Measurements from ENCODE around the gene ZNF527. TPM values are rescaled to one million over a fixed set of nuclear protein-coding genes. Genes with fewer than 3 reads are reported as not detected.

Gene ZNF527
- 4.4 and 5.4 TPM in 2 replicates for total RNA-seq

DNA sequence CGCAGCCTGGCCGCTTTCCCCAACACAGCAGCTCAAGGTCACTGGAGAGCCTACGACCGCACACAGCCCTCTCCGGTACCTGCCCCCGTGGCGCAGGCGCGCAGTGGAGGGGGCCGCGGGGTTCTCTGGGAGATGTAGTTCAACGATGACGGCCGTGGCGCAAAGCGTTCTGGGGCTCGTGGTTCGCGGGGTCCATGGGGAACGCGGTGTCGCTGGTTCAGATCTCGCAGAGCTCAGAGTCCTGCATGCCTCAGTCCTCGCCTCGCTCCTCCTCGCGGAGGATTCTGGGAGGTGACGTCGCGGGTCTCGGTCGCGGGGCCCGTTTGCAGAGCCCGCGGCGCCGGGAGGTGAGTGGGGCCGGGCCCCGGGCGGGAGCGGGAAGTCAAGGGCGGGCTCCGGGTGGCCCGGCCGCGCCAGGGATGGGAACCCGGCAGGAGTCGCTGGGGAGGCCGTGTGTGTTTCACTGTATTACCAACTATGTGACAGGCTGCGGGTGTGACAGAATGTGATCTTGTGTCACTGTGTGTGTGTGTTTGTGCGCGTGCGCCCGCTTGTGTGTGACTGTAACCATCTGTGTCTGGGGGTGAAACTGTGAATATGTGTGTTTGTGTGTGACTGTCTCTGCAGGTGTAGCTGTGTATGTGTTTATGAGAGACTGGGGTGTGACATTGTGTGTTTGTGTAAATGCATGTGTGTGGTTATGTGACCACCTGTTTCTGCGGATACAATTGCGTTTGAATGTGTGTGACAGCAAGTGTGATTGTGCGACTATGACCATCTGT, at the start of gene ZNF527:
Gene ZNF527, plus strand, starts transcription at position 220 of the 782 bp plus-strand sequence. CDS start 3,100 bp downstream, outside the sequence.

Other genes with a start within 250 kb of the ZNF527 start
- 4.6 and 8.0 TPM in 2 replicates for gene ZNF585A, start 198.4 kb upstream of the ZNF527 start, total RNA-seq
- 21.4 and 22.9 TPM in 2 replicates for gene ZNF585B, start 160.6 kb upstream of the ZNF527 start, total RNA-seq
- 5.0 and 5.7 TPM in 2 replicates for gene ZNF383, start 152.9 kb upstream of the ZNF527 start, total RNA-seq
- 5.0 and 5.8 TPM in 2 replicates for gene ZNF569, start 96.3 kb downstream of the ZNF527 start, total RNA-seq
- gene ZNF570, start 98.3 kb downstream of the ZNF527 start, total RNA-seq: 8.7 and 9.9 TPM in 2 replicates
- gene ZNF793, start 135.8 kb downstream of the ZNF527 start, total RNA-seq: 1.3 and 2.7 TPM in 2 replicates
- 3.3 and 5.3 TPM in 2 replicates for gene ZNF571, start 223.7 kb downstream of the ZNF527 start, total RNA-seq
- gene ZNF540, start 223.8 kb downstream of the ZNF527 start, total RNA-seq: 0.95 and 1.0 TPM in 2 replicates

Measured in bronchial smooth muscle cell (primary cell).